K562 (cell line): ENCODE data around the gene ITGA1. TPM values are rescaled to one million over a fixed set of nuclear protein-coding genes. Genes with fewer than 3 reads are reported as not detected.

ENCODE experiments used
- ETV6 ChIP-seq, 3 experiments: fragments of 150-350 bp in 1 of 3; sonication (generic) in 1 of 3; formaldehyde crosslinking in 1 of 3; IDR thresholded peaks; 2 replicates each; pipeline versions ENCODE4 v1.6.1 to v1.8.0; 2014 to 2022; ENCODE audit warnings: borderline replicate concordance in 2 of 3, low read depth in 2 of 3, antibody characterized with exemption in 1 of 3, low read length in 1 of 3, mild to moderate bottlenecking in 1 of 3, missing genetic modification reagents in 1 of 3
- HDAC1 ChIP-seq, 2 experiments: fragments of 450-650 bp; IDR thresholded peaks; 2 replicates each; pipeline ENCODE4 v1.6.1; 2016 to 2017; ENCODE audit warnings: inconsistent platforms in 1 of 2, mild to moderate bottlenecking in 1 of 2, moderate library complexity in 1 of 2
- KLF13 ChIP-seq: fragments of 450-650 bp; IDR thresholded peaks from 2 replicates; pipeline ENCODE4 v1.6.1; 2016; ENCODE audit warnings: missing genetic modification characterization, low read depth, mild to moderate bottlenecking, missing compliant biosample characterization, moderate library complexity, borderline replicate concordance
- LCOR ChIP-seq: sonication (generic); formaldehyde crosslinking; IDR thresholded peaks from 2 replicates; pipeline ENCODE4 v1.8.0; 2022; ENCODE audit warnings: mild to moderate bottlenecking, missing genetic modification reagents
- MTA2 ChIP-seq: fragments of 450-650 bp; IDR thresholded peaks from 2 replicates; pipeline ENCODE4 v1.6.1; 2016; ENCODE audit warnings: low read depth
- NFE2 ChIP-seq: IDR thresholded peaks from 2 replicates; pipeline ENCODE4 v1.6.1; 2014; ENCODE audit warnings: antibody characterized with exemption, low read depth
- NKRF ChIP-seq: fragments of 450-650 bp; IDR thresholded peaks from 2 replicates; pipeline ENCODE4 v1.6.1; 2016; ENCODE audit warnings: borderline replicate concordance
- REST ChIP-seq, 2 experiments: fragments of 450-650 bp; formaldehyde crosslinking in 1 of 2; IDR thresholded peaks; 2 replicates each; pipeline versions ENCODE4 v1.4.0 to v1.6.1; 2014 to 2020; ENCODE audit warnings: mild to moderate bottlenecking in 2 of 2, borderline replicate concordance in 1 of 2, low read depth in 1 of 2
- RFX1 ChIP-seq: fragments of 450-650 bp; IDR thresholded peaks from 2 replicates; pipeline ENCODE4 v1.6.1; 2016; ENCODE audit warnings: mild to moderate bottlenecking, moderate library complexity
- TEAD4 ChIP-seq, 2 experiments: sonication (generic) in 1 of 2; formaldehyde crosslinking in 1 of 2; IDR thresholded peaks; 2 replicates each; pipeline versions ENCODE4 v1.6.1 to v1.8.0; 2012 to 2022; ENCODE audit warnings: borderline replicate concordance in 1 of 2, inconsistent platforms in 1 of 2, low read length in 1 of 2, mild to moderate bottlenecking in 1 of 2, missing genetic modification reagents in 1 of 2
- polyA plus RNA-seq, 8 experiments: library from polyadenylated mRNA; depleted of rRNA in 4 of 8; stranded (reverse) in 5 of 8; unstranded in 3 of 8; fragments of >200 nt; fragmentation: Nextera tagmentation in 2 of 8; fragmentation: Illumina TruSeq in 1 of 8; extraction: Ambion mirVana in 2 of 8; extraction: Trizol in 1 of 8; gene quantifications; 2 replicates each; pipeline versions ENCODE4 v1.2.1 to v1.2.3, GENCODE V29; 2011 to 2014; ENCODE audit warnings: inconsistent platforms in 1 of 8, missing spikeins in 1 of 8
- total RNA-seq, 7 experiments: library from RNA; depleted of rRNA in 6 of 7; stranded (reverse); fragments of >200 nt in 6 of 7; fragmentation: Illumina TruSeq in 2 of 7; extraction: Trizol in 2 of 7; gene quantifications; 2 replicates each; pipeline versions ENCODE4 v1.2.1 to v1.2.3, GENCODE V29; 2011 to 2021; ENCODE audit warnings: low replicate concordance in 1 of 7
- TF ChIP-seq, protein P1 (sequence below): IDR thresholded peaks from 3 replicates; pipeline ENCODE4 v1.6.1; 2011; ENCODE audit warnings: borderline replicate concordance, mild to moderate bottlenecking; ENCODE audit not compliant: insufficient read length, insufficient read depth

ITGA1 gene
- total and polyA plus RNA-seq, 9 of the 15 experiments (the other 6 are each of a cell fraction or from before 2014, with no cell fraction given): 0.04 to 0.22 TPM; not detected in 7

DNA sequence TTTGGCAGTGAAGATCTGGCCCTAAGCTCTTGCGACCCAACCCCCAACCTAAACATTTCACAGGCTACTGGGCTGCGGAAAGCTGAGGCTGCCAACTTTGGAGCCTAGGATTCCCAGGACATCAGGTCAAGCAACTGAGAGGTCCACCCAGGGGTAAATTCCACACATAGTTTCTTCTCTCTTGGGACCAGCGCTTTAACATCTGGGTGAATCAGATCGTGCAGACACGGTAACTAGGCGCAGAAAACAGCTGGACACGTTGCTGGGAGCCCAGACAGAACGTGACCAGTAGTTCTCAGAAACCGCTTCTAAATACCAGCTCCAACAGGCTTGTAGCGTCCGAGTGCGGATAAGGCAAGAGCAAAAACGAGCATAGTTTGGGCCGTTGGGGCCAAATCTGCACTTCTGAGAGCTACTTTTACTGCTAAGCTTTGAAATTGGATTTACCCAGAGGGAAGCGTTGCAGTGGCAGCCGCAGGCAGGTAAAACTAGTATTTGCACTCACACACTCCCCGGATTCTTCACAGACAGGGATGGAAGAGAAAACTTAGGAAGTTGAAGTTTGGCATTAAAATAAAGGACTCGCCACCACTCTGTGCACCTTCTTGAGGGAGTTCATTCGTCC lies 11.8 kb downstream of the ITGA1 start (continued):
- TF ChIP-seq REST (IDR thresholded peaks at IDR 0.05; ENCODE audit: borderline replicate concordance) (peak; percentile 44), REST (CRISPR knock-in tag; IDR thresholded peaks at IDR 0.05; ENCODE audit: low read depth) (no peak), LCOR (peak; percentile 55; the same call in 1 of the 2 replicates), RFX1 (peak; percentile 72), NFE2 (no peak), KLF13 (tag) (no peak), MTA2 (no peak), NKRF (peak; percentile 46; the same call in 1 of the 2 replicates), ETV6 (IDR thresholded peaks at IDR 0.05; ENCODE audit: borderline replicate concordance in 1 of 2, low read depth in 2 of 2, low read length in 1 of 2) (no peak), ETV6 (CRISPR knock-in tag; IDR thresholded peaks at IDR 0.05; ENCODE audit: borderline replicate concordance) (no peak), TEAD4 (IDR thresholded peaks at IDR 0.05; ENCODE audit: low read length) (0 out of 2 replicates have a peak, but pooled peaks have one; percentile 5), TEAD4 (CRISPR knock-in tag; IDR thresholded peaks at IDR 0.05; ENCODE audit: borderline replicate concordance) (no peak), HDAC1 (IDR thresholded peaks at IDR 0.05) (peak in 1 of 2 experiments; percentile 22; a peak in 1 of 4 replicates)
- TF ChIP-seq, protein P1, sequence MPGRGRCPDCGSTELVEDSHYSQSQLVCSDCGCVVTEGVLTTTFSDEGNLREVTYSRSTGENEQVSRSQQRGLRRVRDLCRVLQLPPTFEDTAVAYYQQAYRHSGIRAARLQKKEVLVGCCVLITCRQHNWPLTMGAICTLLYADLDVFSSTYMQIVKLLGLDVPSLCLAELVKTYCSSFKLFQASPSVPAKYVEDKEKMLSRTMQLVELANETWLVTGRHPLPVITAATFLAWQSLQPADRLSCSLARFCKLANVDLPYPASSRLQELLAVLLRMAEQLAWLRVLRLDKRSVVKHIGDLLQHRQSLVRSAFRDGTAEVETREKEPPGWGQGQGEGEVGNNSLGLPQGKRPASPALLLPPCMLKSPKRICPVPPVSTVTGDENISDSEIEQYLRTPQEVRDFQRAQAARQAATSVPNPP: no peak
